Neural crest cell (in vitro differentiated cells): ENCODE data around the gene MYOM1. TPM values are rescaled to one million over a fixed set of nuclear protein-coding genes. Genes with fewer than 3 reads are reported as not detected.

ENCODE experiments used
- DNase-seq: peaks from one replicate; pipeline ENCODE4 v3.0.0; 2021; ENCODE audit warnings: low read depth, mixed read lengths, low spot score
- H3K27ac Mint-ChIP-seq: one replicate; pipeline ENCODE4 v1.8.0; 2021; ENCODE audit warnings: mild to moderate bottlenecking, mixed read lengths; ENCODE audit not compliant: unreplicated experiment
- H3K27me3 Mint-ChIP-seq: 2 replicates; pipeline ENCODE4 v1.8.0; 2021; ENCODE audit warnings: low read depth, mild to moderate bottlenecking, mixed read lengths
- H3K36me3 Mint-ChIP-seq: 2 replicates; pipeline ENCODE4 v1.8.0; 2021; ENCODE audit warnings: low read depth, mild to moderate bottlenecking, mixed read lengths
- H3K4me1 Mint-ChIP-seq: 2 replicates; pipeline ENCODE4 v1.8.0; 2021; ENCODE audit warnings: mixed read lengths
- H3K4me3 Mint-ChIP-seq: one replicate; pipeline ENCODE4 v1.8.0; 2021; ENCODE audit warnings: mild to moderate bottlenecking, mixed read lengths
- H3K9me3 Mint-ChIP-seq: 2 replicates; pipeline ENCODE4 v1.8.0; 2021; ENCODE audit warnings: mixed read lengths
- total RNA-seq: library from RNA; stranded (reverse); gene quantifications from 2 replicates; pipeline ENCODE4 v1.2.1, GENCODE V29; 2021
- TF ChIP-seq, protein P1 (sequence below): fragments of 200-600 bp; sonication (generic); conservative IDR thresholded peaks from 2 replicates; pipeline ENCODE4 v1.5.0; 2021; ENCODE audit warnings: antibody characterized with exemption, mild to moderate bottlenecking

MYOM1 gene
- total RNA-seq, 1 donor from 2014 or later, result 0.89 TPM

GRCh38 chr18:3055186-3055728 is 164.5 kb downstream of the MYOM1 start:
- TF ChIP-seq, protein P1, sequence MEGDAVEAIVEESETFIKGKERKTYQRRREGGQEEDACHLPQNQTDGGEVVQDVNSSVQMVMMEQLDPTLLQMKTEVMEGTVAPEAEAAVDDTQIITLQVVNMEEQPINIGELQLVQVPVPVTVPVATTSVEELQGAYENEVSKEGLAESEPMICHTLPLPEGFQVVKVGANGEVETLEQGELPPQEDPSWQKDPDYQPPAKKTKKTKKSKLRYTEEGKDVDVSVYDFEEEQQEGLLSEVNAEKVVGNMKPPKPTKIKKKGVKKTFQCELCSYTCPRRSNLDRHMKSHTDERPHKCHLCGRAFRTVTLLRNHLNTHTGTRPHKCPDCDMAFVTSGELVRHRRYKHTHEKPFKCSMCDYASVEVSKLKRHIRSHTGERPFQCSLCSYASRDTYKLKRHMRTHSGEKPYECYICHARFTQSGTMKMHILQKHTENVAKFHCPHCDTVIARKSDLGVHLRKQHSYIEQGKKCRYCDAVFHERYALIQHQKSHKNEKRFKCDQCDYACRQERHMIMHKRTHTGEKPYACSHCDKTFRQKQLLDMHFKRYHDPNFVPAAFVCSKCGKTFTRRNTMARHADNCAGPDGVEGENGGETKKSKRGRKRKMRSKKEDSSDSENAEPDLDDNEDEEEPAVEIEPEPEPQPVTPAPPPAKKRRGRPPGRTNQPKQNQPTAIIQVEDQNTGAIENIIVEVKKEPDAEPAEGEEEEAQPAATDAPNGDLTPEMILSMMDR, result no peak
- H3K4me3 Mint-ChIP-seq, result no peak overlapping the region
- peaks cover 24% of the 10 kb centered on the region for H3K4me1 Mint-ChIP-seq
- H3K36me3 Mint-ChIP-seq, result peaks cover 9% of the 10 kb centered on the region
- no peak for DNase-seq
- H3K9me3 Mint-ChIP-seq, result peaks cover 11% of the 10 kb centered on the region
- no peak overlapping the region for H3K27ac Mint-ChIP-seq
- no peaks in the 10 kb centered on the region for H3K27me3 Mint-ChIP-seq

GRCh38 chr18:3054780-3055179 is 165.0 kb downstream of the MYOM1 start:
- H3K9me3 Mint-ChIP-seq, result peaks cover 11% of the 10 kb centered on the region
- H3K4me3 Mint-ChIP-seq, result no peak overlapping the region
- H3K4me1 Mint-ChIP-seq, result peaks cover 22% of the 10 kb centered on the region
- peaks cover 9% of the 10 kb centered on the region for H3K36me3 Mint-ChIP-seq
- no peaks in the 10 kb centered on the region for H3K27me3 Mint-ChIP-seq
- H3K27ac Mint-ChIP-seq, result no peak overlapping the region
- TF ChIP-seq, protein P1, result no peak
- no peak for DNase-seq

DNA sequence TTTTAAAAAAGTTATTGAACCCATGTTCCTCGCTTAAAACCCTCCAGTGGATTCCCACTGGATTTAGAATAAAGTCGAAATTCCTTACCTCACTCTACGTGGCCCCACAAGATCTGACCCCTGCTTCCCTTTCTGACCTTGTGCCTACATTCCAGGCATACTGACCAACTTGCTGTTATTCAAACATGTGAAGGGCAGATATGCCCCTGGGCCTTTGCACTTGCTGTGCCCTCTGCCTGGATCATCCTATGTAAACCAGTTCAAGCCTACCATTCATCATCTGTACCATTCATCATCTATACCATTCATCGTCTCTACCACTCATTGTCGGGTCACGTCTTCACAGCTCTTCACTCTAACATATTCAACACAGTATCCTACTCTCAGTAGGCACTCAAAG is 165.6 kb downstream of the MYOM1 start:
- peaks cover 9% of the 10 kb centered on the region for H3K36me3 Mint-ChIP-seq
- H3K27me3 Mint-ChIP-seq, result no peaks in the 10 kb centered on the region
- DNase-seq, result no peak
- peaks cover 11% of the 10 kb centered on the region for H3K9me3 Mint-ChIP-seq
- peaks cover 16% of the 10 kb centered on the region for H3K4me1 Mint-ChIP-seq
- no peak overlapping the region for H3K4me3 Mint-ChIP-seq
- H3K27ac Mint-ChIP-seq, result peak overlapping the region; percentile 64
- TF ChIP-seq, protein P1, result no peak

DNA sequence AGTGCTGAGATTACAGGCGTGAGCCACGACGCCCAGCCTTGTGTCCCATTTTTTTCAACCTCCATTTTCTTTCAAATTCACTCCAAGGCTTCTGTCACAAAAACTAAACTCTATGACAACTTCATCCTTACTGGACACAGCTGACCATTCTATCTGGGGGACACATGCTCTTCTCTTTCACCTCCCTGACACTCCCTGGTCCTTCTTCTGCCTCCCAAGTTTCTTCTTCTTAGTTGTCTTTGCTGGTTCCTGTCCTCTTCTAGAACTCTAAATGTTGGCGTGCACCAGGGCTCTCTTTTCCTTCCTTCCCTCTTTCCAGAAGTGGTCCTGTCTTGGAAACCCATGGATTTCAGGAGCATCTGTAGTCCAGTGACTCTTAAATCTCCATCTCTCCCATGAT is 166.7 kb downstream of the MYOM1 start:
- Mint-ChIP-seq H3K36me3 (peaks cover 9% of the 10 kb centered on the region), H3K27ac (no peak overlapping the region), H3K4me1 (peaks cover 7% of the 10 kb centered on the region), H3K4me3 (no peak overlapping the region), H3K9me3 (peaks cover 11% of the 10 kb centered on the region), H3K27me3 (no peaks in the 10 kb centered on the region)
- TF ChIP-seq, protein P1, result no peak
- no peak for DNase-seq

GRCh38 chr18:3052411-3052758 is 167.4 kb downstream of the MYOM1 start:
- TF ChIP-seq, protein P1, result no peak
- peaks cover 9% of the 10 kb centered on the region for H3K36me3 Mint-ChIP-seq
- H3K27ac Mint-ChIP-seq, result no peak overlapping the region
- no peak for DNase-seq
- H3K4me1 Mint-ChIP-seq, result peaks cover 10% of the 10 kb centered on the region
- H3K9me3 Mint-ChIP-seq, result peaks cover 11% of the 10 kb centered on the region
- no peak overlapping the region for H3K4me3 Mint-ChIP-seq
- no peaks in the 10 kb centered on the region for H3K27me3 Mint-ChIP-seq
